Activated naive CD4-positive, alpha-beta T cell treated with anti-CD3 and anti-CD28 coated beads, Interleukin-2, amount 50 U/mL, for 16 hours (primary cell): ENCODE measurements around the gene PITX2.

Experiments used
- DNase-seq: peaks from one replicate; pipeline ENCODE4 v3.0.0-alpha.2; 2020

The PITX2 gene

DNA sequence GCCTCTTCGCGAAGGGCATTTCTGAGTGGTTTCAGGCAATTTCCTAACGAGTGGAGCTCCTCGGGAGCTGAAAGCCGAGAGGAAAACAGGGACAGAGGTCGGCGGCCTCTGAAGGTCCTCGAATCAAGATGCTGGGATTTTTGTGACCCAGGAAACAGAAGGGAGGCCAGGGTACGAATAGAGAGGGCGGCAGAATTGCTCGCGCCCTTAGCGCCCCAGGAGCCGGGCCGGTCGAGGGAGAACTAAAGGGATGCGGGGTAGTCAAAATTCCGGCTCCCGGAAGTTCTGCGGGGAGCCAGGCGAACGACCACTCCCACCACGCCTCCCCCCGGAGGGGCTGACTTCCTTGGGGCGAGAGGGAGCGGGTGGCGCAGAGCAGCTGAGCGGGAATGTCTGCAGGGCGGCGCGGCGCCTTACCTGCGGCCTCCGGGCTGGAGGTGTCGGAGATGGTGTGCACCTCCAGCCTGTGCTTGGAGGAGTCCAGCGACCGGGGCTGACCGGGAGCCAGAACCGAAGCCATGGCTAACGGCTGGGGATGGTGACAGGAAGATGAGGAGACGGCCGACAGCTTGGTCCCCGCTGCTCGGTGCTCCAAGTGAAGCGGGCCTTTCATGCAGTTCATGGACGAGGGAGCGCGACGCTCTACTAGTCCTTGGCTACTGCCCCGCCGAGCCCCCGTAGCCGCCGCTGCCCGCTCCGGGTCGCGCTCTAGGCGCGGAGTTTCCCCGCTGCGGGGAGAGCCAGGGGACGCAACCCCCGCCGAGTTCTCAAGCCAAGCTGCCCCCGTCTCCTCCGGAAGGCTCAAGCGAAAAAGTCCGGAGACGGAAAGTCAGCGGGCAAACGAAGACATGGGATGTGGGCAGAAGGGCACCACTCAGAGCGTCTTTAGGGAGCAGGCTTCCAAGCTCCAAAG, 782 bp downstream of the PITX2 start:
- peak; percentile 9 for DNase-seq

DNA sequence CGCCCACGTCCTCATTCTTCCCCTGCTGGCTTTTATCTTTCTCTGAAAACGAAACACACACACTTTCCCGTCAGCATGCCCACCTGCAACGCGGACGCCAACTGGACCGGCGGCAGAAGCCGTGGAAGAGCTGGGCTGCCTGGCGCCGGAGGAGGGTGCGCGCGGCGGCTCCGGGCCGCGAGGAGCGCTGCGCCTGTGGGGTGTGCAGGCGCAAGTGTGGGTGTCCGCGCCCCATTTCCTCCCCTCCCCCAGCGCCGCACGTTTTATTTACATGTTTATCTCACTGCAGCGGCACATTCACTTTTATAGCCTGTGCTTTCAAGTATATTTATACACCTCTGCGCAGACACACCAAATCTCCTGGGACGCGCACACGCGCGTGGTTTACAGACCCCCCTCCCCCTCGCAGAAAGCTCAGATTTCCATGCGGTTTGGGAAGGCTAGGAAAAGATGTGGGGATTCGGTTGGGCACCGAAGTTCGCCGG, 1.5 kb downstream of the PITX2 start:
- DNase-seq = peak; percentile 10

DNA sequence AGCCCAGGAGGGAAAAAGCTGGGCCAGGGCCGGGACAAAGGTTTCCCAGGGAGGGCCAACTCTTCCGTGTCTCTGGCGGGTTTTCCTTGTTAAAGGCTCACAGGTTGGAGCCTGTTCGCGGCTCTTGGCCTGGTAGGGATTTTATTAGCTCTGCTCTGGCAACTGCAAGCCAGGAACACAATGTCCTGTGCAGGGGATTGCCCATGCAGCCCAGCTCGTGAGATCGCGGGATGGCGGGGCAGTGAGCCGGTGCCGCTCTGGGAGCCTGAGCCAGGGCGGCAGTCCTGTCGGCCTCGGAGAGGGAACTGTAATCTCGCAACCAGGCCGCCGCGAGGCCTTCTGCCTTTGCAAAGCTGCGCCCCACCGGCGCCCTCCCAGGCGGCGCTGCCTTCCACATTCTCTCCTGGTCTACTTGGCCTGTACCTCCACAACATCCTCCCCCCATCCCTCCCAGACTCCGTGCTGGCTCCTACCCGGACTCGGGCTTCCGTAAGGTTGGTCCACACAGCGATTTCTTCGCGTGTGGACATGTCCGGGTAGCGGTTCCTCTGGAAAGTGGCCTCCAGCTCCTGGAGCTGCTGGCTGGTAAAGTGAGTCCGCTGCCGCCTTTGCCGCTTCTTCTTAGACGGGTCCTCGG, 2.1 kb downstream of the PITX2 start:
- DNase-seq = peak; percentile 11

DNA sequence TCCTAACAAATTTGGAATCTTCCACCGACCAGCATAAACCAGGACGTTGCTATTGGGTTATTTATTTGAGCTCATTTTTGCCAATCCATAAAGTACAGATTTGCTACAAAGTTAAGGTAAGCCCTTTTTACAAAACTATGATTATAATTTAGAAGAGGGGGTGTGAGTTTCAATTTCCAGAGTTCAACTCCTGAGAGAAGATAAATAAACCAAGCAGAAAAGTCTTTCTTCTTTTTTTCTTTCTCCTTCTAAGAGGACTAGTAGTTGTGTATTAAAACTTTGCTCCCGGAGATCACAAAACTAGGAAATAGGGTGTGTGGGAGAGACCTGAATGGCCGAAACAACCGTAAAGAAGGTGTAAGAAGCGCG, 2.6 kb downstream of the PITX2 start:
- DNase-seq = no peak

DNA sequence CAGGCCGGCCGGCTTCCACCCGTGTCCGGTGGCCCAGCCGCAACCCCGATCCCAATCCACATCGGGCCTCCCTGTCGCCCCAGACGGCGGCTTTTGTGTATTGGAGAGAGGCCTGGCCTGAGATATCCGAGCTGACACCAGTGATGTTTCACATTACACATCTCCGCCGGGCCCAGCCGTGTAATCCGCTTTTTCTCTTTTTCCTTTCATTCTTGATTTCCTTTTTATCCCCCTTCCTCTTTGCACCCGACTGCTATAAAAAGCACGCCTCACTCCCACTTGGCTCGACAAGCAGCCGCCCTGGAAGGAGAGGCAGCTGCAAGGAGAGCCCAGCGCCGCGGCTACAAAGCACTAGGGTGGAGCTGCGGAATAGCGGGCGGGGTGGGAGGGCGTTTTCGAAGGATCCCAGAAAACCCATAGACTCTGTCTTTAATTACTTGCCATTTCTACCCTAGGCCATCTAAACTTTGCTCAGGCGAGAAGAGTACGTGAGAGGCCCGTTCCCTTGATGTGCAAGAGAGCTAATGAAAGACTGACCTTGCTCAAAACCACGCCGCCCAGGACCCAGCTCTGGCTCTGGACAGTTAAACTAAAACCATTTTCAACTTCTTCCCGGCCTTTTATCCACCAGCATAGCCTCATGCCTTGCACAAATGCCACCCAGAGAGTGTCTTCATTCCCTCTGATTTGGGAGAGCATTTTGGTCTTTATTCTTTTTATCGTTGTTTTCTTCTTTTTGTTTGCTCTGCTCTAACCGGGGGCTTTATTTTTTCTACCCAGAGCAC, 3.2 kb downstream of the PITX2 start:
- DNase-seq = peak; percentile 10

DNA sequence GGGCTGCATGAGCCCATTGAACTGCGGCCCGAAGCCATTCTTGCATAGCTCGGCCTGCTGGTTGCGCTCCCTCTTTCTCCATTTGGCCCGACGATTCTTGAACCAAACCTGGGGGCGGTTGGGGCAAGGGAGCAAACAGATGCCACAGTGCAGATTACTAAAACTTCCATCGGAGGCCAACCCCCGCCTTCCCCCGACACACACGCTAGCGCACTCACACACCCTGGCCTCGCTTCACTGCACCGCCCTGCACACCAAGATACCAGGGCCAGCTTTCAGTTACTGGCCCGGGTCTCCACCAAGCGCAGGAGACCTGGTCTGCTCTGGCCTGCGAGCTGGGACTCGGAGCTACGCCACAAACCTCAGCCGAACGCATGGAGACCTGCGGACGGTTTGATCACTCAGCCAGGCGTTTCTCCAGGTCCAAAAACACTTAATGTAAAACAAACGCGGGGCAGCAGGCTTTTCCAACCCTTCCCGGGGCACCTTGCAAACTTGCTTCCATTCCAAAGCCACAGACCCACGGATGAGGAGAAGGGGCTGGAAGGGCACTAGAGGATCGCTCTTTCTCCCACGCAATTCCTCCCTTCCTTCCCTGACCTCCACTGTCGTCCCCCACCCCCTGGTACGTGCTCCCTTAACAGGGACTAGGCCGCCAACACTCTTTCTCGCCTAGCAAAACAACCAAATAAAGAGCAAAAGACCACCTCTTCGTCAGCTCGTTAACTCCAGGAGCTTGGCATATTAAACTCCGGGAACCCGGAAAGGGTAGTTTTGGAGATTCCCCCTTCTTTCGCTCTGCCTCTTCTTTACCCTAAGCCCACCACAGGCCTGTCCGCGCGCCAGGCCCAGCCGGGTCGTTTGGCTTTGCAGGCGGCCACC, 4.1 kb downstream of the PITX2 start:
- no peak for DNase-seq

DNA sequence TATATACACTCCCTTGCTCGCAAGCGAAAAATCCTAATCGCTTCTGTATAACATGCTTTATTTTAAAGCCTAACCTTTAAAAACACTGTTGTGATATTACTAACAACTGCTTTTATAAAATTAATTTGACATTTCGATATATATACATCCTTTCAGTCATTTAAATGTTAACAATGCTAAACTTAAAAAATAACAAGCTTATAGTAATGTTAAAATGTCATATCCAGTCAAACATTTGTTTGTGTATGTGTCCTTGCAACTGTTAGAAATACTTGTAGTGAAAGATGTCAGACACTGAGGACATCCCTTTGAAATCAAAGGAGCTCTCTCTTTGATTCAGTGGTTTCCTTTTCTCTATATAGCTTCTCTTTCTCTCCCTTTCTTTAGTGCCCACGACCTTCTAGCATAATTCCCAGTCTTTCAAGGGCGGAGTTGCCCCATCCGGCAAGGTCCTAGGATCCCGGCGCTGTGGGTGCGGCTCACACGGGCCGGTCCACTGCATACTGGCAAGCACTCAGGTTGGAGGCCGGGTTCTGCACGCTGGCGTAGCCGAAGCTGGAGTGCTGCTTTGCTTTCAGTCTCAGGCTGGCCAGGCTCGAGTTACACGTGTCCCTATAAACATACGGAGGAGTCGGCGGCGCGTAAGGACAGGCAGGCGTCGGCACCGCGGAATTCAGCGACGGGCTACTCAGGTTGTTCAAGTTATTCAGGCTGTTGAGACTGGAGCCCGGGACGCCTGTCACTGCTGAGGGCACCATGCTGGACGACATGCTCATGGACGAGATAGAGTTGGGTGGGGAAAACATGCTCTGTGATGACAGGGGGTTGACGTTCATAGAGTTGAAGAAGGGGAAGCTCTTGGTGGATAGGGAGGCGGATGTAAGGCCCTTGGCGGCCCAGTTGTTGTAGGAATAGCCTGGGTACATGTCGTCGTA, 5.0 kb downstream of the PITX2 start:
- peak; percentile 8 for DNase-seq

DNA sequence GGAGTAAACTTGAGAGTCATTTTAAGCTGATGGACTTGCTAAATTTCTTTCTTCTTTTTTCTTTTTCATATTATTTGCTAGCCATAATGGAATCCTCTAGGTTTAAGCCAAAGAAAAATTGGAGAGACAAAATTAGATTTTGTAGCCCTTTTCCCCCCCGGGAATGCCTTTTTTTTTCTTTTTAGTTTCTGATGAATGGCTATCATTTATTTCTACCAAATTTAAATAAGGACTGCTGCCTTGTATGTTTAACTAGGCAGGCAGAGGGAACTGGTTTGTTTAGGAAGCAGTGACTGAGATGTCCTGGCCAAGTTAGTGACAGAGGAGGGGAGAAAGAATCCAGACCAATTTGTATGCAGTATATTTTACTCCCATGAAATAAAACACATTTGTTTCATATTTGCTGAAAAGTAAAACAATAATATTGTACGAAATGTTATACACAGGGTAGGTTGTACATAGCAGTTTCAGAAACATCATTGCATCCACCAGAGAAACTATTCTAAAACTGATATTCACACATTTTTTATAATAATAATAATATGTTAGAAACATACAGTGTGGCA, 5.7 kb downstream of the PITX2 start:
- no peak for DNase-seq

DNA sequence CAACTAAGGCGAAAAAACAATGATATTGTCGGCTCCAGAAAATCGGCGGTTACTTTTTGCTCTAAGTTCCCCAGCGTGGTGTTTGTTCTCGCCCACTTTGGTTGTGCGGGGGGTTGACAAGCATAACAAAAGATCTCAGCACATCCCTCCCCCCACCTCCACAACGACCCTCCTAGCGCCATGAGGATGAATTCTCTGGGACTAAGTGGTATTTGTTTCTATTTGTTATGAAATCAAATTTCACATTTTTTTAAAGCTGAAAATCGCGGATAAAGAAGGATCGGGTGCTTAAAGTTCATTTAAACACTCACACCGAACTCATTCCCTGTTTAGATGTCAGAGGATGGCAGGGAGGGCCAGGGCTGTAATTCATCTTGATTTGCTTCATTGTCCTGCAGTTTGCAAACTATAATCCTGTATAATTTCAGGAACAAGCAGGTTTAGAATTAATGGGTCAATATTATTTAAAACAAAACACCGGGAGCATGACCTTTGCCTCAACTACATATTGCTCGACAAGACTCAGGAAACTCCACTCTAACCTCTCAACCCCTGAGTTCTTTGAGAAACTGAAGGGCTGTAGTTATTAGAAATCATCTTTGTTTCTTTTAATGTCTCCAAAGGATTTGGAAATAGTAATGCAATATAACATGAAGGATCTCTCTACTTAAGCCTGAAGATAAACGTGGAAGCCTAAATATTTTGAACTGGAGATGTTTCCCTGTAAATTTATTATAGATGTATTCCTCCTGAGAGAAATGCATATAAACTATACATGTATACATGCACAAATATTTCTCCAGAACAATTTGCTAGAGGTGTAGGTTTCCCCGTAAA, 6.4 kb downstream of the PITX2 start:
- no peak for DNase-seq

DNA sequence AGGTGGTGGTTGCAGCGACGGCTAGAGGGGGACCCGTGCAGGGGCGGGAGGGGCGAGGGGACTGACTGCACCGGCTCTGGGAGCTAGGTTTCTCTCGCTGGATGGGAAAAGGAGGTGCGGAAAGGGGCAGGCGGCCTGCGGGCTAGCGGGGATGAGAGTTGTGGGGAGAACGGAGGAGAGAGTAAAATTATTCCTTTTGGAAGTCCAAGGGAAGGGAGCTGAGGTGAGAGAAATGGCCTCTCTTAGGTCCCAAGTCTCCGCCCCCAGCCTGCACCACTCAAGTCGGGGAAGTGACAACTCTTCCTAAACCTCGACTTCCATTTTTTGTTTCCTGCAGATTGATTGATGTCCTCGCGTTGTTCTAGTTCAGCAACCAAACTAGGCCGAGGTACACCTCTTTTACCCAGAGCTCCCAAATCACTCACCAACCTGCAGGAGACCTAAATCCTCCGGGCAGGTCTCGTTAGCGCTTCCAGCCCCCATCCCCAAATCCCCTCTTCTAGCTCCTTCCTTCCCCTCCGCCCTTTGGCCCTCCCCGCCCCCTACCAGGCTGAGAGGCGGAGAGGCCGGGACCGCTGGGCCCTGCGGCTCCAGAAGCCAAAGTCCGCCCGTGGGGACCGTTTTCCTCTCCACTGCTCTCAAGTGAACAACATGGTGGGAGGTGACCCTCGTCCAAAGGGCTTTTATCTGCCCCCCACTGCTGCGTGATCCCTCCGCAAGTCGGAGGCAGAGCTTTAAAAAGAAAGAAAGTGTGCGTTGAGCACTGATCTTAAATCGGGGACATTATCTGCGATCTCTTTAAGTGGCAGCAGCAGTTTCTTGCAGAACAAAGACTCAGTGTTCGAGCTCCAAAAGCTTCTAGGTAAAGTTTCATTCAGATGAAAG, 7.3 kb downstream of the PITX2 start:
- DNase-seq = peak; percentile 7

DNA sequence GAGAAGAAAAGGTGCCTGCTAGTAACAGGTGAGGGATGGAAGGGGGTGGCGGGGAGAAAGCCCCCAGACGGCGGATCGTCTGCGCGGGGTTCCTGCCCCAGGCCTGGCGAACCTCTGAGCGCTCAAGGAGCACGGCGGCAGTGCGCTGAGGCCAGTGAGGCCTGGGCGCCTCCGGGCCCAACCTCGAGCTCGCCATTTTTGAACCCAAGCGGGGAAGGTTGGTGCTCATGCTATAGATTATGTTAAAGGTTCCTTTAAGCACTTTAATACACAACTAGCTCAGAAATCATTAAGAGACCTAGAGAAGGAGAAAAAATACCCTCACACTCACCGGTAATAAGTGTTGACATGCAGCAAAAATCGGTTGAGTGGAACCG, 7.9 kb downstream of the PITX2 start:
- DNase-seq = no peak

DNA sequence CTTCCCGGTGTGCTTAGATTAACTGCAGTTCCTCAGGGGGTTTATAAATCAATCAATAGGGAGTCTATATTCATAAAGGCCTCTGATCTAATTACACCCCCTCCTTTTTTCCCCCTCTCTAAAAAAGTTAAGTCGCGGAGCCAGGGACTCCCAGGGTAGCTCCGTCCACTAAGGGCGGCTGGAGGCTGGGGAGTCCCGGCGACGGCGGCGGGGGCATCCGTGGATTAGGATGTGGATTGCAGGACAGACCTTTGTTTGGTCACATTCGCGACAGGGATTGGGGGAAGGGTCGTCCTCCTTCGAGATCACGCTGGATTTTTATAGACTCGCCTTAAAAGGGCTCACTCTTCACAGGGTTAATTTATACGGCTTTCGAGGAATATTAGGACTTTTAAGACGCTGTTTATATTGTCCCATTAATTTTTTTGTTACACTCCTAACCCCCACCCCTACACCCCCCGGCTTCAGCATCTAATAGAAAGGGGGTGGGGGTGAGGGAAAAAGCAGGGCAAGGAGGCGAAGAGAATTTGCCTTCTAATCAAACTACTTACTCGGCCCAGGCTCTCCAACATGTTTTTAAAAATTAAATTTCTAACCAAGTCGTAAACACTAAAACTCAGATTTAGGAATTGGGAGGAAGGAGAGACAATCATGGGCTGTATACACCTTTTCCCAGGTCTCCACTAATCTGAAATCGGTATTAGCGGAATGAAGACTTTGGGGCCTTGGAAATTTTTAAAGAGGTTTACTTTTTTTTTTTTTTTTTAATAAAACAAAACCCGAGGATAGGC, 8.5 kb downstream of the PITX2 start:
- no peak for DNase-seq

DNA sequence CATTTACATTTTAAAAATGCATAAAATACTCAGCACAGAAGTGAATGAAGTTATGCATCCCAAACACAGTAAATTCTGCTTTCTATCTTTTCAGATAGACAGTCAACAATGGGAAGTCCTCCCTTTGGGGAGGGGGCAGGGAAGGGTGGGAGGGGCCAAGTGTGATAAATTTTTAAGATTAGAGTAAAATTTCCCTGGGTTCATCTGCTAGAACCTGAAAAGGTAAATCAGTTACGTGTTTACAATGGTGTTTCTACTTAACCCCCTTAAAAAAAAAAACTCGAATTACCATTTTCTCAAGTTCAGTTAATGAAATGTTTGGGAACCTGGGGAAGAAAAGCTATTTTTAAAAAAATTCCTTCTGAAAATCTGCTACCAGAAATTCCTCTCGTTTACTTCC, 9.1 kb downstream of the PITX2 start:
- no peak for DNase-seq

DNA sequence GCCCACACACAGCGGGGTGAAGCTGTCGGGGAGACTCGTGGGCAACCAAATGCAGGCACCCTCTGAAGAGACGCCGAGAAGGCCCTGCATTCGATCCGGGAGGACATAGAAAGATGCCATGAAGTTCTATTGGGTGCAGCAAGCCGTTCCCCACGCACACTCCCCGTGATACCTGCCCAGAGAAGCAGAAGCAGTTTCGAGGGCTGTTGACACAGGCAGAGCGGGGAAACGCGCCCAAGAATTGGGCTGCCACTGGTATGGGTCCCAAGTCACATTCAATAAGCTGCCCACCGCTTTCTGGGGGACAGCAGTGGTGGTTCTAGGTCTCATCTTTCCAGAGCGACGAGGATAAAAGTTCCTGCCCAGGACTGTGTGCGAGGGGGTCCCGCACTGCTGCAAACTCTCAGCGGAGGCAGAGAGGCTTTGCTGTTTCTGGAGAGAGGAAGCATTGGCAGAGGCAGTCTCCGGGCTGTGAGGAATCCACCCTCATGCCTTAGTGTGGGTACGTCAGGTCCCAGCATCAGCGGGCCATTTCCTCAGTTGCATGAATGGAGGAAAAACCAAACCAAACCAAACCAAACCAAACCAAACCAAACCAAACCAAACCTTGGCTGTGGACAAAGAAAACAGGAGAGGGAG, 10.1 kb downstream of the PITX2 start:
- DNase-seq = no peak

DNA sequence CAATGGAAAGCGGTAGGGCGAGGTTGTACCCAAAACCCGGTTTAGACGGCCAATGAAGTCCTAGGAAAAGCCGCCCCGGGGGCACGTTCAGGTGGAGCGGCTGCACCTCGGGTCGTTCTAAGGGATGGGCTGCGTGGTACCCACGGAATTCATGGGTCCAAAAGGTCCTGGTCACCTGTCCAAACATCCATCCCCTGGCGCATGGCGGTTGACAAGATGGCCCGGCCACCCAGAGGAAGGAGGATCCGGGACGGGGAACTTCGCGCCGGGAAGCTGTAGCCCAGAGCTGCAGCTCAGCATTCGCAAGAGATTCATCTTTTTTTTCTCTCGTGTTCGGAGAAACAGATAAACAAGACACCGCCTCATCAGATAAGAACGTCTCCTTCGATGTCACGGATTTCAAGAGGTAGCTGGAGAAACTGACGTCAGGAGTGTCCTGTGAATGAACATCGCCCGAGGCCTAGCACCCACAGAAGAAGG, 10.9 kb downstream of the PITX2 start:
- no peak for DNase-seq

DNA sequence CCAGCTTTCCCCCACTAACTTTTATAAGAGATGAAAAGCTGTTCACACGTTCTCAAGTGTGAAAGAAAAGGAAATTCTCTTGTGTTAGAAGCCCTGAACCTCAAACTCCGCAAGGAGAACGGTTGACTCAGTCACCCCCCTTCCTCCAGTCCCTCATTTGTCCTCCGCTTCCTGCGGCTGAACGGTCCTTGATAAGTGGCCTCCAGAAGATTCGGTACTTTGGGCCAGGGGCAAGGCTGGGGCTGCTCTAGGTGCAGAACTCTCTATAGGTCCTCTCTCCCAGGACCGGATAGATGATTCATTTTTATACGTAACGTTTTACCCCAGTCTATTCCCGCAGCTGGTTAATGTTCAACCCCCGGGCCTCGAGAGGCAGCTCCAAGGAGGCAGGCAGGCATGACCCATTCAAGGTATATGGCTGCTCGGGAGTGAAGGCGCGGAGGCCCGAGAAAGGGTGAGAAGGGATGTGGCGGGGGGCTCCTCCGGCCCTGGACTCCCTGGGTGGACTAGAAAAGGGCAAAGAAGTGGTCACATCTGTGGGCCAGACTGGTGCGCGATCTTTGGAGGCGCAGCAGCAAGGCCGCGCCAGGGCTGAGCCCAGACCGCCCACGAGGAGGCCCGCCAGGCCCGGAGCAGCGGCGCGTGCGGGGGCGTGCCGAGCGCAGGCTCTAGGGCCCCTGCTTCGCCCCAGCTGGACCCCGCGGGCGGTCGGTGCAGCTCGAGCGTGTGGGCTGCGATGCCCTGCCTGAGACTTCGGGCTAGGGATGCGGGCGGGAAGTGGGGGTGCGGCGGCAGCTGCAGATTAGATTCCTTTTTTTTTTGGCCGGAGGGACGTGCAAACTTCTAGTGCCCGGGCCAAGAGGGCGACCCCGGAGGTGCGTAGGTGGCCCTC, 11.7 kb downstream of the PITX2 start:
- no peak for DNase-seq

DNA sequence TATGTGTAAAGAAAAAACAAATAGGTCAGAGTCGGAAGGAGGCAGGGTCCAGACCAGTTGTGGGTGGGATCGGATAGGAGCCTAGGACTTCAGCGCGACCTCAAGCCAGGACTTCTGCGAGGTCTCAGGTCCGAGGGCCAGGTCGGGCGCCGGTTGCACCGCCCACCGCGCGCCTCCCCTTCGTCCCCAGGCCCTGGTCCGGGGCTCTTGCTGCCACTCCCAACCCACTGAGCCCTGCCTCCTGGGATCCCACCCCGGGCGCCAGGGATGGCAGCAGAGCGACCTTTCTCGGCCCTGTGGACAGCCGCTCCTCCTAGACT, 12.3 kb downstream of the PITX2 start:
- no peak for DNase-seq
